Retinal pigment epithelial cell (primary cell): ENCODE data around the gene TMED10.

Experiments
- DNase-seq: peaks from one replicate; pipeline ENCODE4 v3.0.0-alpha.2; 2010; ENCODE audit warnings: low read depth
- H3K4me3 ChIP-seq: 2 replicates; pipeline ENCODE4 v1.5.1; 2011; ENCODE audit warnings: mild to moderate bottlenecking, low read length, control low read depth, moderate library complexity
- CTCF ChIP-seq: conservative IDR thresholded peaks from 2 replicates; pipeline ENCODE4 v1.5.1; 2011; ENCODE audit warnings: low read depth, low read length, control low read depth, inconsistent platforms

Gene TMED10

DNA sequence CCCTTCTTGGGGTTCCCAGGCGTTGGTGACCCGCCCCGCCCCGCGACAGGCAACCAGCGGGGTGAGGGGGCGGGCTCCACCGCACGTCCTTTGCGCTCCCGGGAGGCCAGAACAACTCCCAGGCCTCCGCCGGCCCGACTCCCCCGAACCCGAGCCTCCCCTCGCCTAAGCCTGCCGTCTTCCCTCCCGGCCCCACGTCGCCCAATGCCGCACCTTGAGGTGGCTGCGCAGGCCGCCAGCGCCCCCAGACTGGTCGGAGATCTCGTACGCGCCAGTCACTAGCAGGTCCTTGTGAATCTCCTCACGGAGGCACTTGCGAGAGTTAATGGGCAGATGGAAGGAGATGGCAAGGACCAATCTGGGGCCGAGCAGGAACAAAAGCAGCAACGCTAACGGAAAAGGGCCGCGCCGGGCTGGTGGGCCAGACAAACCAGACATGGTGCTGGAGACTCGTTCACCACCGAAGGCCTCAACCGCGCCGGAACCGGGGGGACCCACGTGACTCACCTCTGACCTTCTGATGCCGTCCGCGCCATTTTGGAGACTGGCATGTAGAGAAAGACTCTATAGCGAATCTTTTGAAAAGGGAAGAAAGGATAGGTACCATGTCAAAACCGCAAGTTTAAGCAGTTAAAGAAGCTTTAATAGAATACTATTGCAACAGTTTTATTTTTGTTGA is at the start of gene TMED10:
TMED10 (minus strand) TSS at position 471 of the 679 bp plus-strand sequence; CDS start at position 438, 33 bp downstream.
- TF ChIP-seq CTCF, result no peak
- DNase-seq, result peak; percentile 53
- peak within 1 kb of the TSS; percentile 96 for H3K4me3 ChIP-seq

DNA sequence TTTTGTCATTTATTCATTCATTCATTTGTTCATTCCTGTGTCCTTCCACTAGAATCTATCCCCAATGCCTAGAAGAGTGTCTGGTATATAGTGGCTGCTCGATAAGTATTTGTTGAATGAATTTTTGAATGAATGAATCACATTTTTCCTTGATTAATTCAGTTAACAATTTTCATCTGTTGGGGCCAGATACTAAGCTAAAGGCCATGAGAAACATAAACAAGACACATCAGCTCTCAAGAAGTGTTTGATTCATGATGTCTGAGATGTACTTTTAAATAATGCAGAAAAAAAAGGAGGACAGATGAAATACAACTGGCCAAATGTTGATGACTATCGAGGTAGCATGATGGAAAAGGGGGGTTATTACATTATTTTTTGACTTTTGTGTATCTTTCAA is 48.1 kb upstream of the TMED10 start:
- DNase-seq, result no peak
- H3K4me3 ChIP-seq, result no peak overlapping the region
- no peak for TF ChIP-seq CTCF

GRCh38 chr14:75223664-75224154 is 47.3 kb upstream of the TMED10 start:
- H3K4me3 ChIP-seq, result no peak overlapping the region
- TF ChIP-seq CTCF, result no peak
- DNase-seq, result peak; percentile 46

GRCh38 chr14:75222208-75222701 is 45.8 kb upstream of the TMED10 start:
- H3K4me3 ChIP-seq, result no peak overlapping the region
- TF ChIP-seq CTCF, result no peak
- DNase-seq, result peak; percentile 23

DNA sequence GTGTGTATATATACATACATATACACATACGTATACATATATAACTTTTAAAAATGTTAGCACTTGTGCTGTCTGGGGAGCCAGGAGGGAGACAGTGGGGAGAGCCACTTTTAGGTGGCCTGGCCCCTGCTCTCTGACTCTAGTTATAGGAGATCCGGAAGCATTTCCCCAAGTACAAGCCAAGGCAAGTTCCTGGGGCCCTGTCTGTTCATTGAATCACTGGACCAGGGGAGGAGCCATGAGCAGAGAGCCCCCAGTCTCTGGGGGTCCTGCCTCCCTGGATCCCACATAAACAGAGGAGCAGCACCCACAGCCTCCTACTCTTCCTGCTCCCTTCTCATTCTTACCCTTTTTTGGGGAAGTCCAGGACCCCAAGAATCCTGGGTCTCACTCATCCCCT is 45.4 kb upstream of the TMED10 start:
- H3K4me3 ChIP-seq, result no peak overlapping the region
- DNase-seq, result no peak
- no peak for TF ChIP-seq CTCF

DNA sequence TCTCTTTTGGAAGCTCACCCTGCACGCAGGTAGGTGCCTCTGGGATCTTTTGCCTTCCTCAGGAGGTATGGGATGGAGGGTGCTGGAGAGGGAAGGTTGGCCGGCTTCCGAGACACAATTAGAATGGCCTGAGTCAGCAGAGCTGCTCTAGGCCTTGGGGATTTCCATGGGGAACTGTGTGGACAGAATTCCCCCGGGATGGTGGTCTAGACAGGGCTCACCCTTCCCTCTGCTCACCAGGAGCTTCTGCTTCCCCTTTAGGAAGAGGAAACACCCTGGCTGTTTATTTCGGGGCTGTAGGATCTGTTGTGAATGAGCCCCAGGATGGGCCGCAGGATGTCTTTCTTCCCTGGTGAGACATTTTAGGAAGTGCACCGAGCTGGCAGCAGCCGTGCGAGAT is 43.7 kb upstream of the TMED10 start:
- no peak overlapping the region for H3K4me3 ChIP-seq
- DNase-seq, result no peak
- TF ChIP-seq CTCF, result no peak
